Measurements from ENCODE around the gene GOLIM4.

Gene GOLIM4

DNA sequence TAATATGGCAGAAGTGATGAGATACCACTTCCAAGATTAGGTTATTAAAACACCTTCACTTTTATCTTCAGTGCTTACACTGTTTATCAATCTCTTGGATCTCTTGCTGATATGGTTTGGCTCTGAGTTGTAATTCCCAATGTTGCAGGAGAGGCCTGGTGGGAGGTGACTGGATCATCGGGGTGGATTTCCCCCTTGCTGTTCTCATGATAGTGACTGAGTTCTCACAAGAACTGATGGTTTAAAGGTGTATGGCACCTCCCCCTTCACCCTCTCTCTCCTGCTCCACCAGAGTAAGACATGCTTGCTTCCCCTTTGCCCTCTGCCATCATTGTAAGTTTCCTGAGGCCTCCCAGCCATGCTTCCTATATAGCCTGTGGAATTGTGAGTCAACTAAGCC, 11.8 kb downstream of the GOLIM4 start:
- no peak for DNase-seq (ENCODE audit: low read depth)
- TF ChIP-seq, protein P1, sequence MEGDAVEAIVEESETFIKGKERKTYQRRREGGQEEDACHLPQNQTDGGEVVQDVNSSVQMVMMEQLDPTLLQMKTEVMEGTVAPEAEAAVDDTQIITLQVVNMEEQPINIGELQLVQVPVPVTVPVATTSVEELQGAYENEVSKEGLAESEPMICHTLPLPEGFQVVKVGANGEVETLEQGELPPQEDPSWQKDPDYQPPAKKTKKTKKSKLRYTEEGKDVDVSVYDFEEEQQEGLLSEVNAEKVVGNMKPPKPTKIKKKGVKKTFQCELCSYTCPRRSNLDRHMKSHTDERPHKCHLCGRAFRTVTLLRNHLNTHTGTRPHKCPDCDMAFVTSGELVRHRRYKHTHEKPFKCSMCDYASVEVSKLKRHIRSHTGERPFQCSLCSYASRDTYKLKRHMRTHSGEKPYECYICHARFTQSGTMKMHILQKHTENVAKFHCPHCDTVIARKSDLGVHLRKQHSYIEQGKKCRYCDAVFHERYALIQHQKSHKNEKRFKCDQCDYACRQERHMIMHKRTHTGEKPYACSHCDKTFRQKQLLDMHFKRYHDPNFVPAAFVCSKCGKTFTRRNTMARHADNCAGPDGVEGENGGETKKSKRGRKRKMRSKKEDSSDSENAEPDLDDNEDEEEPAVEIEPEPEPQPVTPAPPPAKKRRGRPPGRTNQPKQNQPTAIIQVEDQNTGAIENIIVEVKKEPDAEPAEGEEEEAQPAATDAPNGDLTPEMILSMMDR (conservative IDR thresholded peaks at IDR 0.05; ENCODE audit: low read length), result no peak
- no peak overlapping the region for H3K4me3 ChIP-seq (ENCODE audit: low read length)

DNA sequence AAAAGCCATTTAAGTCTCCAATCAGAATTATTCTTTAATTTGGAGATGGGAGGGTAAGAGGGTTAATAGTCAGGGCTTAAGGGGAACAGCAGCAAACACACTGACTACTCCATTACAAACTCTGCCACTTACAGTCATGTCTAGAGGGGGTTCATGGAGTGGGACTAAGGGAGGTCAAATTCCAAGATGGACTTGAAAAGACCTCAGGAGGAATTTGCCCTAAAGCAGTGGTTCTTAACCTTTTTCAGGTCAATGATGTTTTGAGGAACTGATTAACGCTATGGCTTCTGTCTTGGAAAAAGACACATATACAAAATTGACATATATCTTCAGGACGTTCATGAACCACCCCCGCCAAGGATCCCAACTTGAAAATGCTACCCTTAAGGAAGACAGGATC, 13.9 kb downstream of the GOLIM4 start:
- DNase-seq (ENCODE audit: low read depth), result no peak
- H3K4me3 ChIP-seq (ENCODE audit: low read length), result no peak overlapping the region
- TF ChIP-seq, protein P1 (conservative IDR thresholded peaks at IDR 0.05; ENCODE audit: low read length), result no peak

DNA sequence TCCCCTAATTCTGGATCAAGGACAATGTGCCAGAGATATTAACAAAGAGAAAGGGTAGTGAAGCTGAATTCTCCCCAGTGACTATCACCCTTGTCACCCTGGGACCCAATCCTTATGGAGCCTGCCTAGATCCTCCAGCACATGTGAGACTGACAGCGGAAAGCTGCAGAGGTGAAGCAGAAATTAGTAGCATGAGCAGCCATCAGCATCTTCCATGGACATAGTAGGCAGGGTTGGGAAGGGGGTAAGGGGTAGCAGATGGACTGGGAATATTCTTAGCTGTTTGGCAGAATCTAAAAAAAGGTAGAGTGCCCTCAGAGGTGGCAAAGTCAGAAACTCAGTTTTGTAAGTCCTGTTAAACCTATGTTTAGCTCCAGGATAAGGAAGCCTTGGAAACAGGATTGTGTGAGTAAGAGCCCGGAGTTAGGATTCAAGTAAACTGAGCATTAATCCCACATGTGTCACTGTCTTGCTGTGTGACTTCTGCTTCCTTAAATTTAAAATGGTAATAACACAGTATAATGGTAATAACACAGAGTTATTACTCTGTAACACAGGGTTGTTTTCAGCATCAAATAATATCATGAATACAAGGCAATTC, 14.5 kb downstream of the GOLIM4 start:
- peak; percentile 42 for DNase-seq (ENCODE audit: low read depth)
- TF ChIP-seq, protein P1 (conservative IDR thresholded peaks at IDR 0.05; ENCODE audit: low read length), result no peak

DNA sequence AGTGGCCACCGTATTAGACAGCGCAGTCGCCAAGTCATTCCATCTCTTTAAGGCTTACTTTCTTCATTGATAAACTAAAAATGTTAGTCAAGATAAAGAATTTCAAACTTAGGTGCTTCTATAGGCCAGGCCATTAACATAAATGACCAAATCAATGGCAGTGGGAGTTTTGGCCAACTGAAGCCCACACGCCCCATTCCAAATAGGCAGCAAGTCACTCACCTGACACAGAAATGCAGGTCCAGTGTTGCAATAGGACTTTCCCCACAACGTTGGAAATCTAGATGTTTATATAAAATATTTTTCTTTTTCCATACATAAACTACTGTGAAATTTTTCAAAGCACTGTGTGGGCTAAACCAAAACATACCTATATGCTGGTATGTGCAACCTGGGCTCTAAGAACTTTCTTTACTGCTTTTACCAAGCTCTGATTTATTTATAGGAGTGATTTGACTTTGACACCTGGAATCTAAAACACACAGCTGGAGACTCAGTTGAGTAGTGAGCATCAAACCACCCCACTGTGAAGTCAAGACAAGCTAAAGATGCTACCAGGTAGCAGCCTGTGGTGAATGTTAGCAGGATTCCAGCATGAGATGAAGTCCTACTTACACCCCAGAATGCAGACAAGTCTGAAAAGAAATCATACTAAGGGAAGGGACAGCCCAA, 15.1 kb downstream of the GOLIM4 start:
- no peak overlapping the region for H3K4me3 ChIP-seq (ENCODE audit: low read length)
- TF ChIP-seq, protein P1 (conservative IDR thresholded peaks at IDR 0.05; ENCODE audit: low read length), result no peak
- no peak for DNase-seq (ENCODE audit: low read depth)

More for the DNA sequence above, 14.5 kb downstream of the GOLIM4 start:
- H3K4me3 ChIP-seq (ENCODE audit: low read length), result no peak overlapping the region

DNA sequence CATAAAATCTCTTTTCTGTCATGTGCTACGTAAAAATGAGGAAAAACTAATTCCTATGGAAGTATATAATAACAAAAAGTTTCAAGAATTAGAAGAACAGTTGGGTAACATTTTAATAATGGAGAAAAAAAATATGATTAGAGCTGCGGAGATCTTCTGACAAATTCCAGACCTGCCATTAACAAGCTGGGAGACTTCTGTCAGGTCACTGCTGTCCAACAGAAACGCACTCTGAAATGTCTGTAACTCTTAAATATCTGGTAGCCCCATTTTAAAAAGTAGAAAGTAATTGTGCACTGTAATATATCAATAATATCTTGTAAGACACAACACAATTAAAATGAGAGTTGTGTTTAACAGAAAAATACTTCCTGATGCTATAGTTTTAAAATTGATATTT, 15.7 kb downstream of the GOLIM4 start:
- no peak overlapping the region for H3K4me3 ChIP-seq (ENCODE audit: low read length)
- DNase-seq (ENCODE audit: low read depth), result no peak
- TF ChIP-seq, protein P1 (conservative IDR thresholded peaks at IDR 0.05; ENCODE audit: low read length), result no peak

DNA sequence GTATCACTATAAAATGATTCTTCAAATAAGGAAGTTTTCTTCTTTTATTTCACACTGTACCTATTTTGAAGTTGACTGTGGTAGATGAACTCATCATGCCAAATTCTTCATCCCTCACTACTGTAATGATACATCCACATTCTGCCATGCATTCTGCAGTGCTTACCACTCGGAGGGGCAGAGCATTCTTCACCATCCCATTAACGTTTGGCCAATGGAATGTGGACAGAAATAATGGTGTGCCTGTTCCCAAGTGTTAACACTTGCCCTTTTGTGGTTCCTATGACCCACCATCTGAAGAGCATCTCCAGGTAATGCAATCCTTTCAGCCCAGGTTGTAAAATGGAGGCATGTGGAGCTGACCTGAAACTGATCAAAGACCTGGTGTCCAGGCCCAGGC, 18.6 kb downstream of the GOLIM4 start:
- H3K4me3 ChIP-seq (ENCODE audit: low read length), result no peak overlapping the region
- TF ChIP-seq, protein P1 (conservative IDR thresholded peaks at IDR 0.05; ENCODE audit: low read length), result no peak
- DNase-seq (ENCODE audit: low read depth), result peak; percentile 18
